ENCODE measurements around the gene ITPR1.

DNA sequence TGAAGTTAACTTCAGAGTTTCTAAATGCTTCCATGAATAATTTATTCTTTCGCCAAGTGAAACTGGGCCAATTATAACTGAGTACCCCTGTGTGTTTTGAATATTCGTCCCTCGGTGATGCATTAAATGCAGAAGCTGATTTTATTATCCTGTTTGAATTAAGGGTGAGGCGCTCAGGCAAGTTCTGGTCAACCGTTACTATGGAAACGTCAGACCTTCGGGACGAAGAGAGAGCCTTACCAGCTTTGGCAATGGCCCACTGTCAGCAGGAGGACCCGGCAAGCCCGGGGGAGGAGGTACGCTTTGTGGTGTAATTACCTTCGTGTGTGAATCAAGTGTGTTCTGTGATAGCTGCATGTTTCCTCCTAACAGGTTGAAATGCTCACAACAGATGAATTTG lies 239.8 kb downstream of the ITPR1 start:
- TF ChIP-seq POLR2A (IDR thresholded peaks at IDR 0.05) = no peak
- TF ChIP-seq, protein P1, sequence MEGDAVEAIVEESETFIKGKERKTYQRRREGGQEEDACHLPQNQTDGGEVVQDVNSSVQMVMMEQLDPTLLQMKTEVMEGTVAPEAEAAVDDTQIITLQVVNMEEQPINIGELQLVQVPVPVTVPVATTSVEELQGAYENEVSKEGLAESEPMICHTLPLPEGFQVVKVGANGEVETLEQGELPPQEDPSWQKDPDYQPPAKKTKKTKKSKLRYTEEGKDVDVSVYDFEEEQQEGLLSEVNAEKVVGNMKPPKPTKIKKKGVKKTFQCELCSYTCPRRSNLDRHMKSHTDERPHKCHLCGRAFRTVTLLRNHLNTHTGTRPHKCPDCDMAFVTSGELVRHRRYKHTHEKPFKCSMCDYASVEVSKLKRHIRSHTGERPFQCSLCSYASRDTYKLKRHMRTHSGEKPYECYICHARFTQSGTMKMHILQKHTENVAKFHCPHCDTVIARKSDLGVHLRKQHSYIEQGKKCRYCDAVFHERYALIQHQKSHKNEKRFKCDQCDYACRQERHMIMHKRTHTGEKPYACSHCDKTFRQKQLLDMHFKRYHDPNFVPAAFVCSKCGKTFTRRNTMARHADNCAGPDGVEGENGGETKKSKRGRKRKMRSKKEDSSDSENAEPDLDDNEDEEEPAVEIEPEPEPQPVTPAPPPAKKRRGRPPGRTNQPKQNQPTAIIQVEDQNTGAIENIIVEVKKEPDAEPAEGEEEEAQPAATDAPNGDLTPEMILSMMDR (IDR thresholded peaks at IDR 0.05) = no peak
